Smooth muscle cell of bladder (primary cell): ENCODE results near the gene NUP58. TPM values are rescaled to one million over a fixed set of nuclear protein-coding genes. Genes with fewer than 3 reads are reported as not detected.

Experiments
- total RNA-seq: library from RNA; depleted of rRNA; stranded (reverse); fragments of >200 nt; gene quantifications from 2 replicates; pipeline ENCODE4 v1.2.3, GENCODE V29; 2014

The NUP58 gene, protein sequence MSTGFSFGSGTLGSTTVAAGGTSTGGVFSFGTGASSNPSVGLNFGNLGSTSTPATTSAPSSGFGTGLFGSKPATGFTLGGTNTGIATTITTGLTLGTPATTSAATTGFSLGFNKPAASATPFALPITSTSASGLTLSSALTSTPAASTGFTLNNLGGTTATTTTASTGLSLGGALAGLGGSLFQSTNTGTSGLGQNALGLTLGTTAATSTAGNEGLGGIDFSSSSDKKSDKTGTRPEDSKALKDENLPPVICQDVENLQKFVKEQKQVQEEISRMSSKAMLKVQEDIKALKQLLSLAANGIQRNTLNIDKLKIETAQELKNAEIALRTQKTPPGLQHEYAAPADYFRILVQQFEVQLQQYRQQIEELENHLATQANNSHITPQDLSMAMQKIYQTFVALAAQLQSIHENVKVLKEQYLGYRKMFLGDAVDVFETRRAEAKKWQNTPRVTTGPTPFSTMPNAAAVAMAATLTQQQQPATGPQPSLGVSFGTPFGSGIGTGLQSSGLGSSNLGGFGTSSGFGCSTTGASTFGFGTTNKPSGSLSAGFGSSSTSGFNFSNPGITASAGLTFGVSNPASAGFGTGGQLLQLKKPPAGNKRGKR
- 36.1 and 43.2 TPM in 2 replicates for total RNA-seq

DNA sequence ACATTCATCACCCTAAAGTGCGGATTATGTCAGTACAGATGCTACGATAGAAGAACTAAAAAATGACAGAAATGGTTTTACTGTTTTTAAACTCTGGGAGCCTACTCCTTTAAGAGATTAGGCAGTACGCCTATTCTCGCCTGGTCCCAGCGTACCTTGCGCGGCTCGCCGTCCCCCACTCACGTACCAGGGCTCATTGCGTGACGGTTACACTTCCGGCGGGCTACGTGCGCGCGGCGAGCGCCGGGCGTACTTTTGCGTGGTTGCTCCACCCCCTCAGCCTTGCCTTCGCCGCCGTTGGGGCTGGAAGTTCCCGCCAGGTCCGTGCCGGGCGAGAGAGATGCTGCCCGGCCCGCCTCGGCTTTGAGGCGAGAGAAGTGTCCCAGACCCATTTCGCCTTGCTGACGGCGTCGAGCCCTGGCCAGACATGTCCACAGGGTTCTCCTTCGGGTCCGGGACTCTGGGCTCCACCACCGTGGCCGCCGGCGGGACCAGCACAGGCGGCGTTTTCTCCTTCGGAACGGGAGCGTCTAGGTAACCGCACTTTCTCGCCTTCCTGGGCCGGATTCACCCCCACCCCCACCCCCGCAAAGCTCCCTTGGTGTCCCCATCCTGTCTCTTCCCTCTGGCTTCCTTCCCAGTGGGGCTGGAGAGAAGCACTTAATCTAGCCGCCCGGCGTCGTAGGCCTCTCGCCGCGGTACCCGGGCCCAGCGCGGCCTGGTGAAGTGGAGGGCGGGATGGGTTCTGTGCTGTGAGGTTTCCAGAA lies at the start of gene NUP58:
TSS of gene NUP58 (plus strand) at position 279 of the 767 bp plus-strand sequence. CDS start at position 428, 149 bp downstream.

DNA sequence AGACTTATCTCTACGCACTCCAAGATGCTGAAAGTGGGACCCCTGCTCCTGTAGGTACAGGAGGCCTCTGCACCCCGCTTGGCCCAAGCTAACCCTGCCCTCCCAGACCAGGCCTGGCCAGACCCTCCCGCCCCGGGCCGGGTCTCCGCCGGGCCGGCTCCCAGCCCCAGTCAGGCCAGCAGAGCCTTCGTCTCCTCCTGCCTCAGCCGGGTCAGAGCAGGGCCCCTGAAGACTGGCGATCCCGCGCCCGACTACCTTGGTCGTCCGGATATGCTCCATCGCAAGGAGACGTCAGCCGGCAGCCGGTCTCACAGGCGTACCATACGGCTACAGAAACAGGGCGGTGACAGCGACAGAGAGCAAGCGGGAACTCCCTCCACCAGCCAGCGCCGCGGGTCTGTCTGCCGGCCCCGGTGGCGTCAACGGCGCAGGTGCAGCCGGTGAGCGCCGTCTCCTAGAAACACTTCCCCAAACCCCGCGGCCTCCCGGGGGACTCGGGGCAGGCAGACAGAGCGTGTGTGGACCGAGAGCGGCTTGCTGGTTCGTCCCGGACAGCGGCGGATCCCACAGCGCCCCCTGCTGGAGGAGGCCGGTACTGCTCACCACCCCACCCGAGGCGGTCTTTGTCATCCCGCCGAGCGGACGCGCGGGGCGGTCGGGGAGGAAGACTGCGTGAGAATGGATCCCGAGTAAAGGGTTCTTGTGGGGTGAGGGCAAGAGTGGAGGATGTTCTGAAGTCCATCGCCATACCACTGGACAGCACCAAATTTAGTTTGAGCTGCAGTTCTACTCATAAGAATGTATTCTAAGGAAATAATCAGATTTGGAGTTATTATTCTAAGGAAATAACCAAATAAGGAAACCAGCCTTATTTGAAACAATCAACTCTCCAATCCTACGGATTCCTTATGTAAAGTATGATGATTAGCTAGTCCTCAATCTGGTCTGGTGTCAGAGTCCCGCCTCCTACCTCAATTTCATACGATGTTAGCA lies 14.2 kb upstream of the NUP58 start, which contains the start of gene MTMR6:
TSS of gene MTMR6 (minus strand) at position 520 of the 993 bp plus-strand sequence. CDS start at position 279, 241 bp downstream.

DNA sequence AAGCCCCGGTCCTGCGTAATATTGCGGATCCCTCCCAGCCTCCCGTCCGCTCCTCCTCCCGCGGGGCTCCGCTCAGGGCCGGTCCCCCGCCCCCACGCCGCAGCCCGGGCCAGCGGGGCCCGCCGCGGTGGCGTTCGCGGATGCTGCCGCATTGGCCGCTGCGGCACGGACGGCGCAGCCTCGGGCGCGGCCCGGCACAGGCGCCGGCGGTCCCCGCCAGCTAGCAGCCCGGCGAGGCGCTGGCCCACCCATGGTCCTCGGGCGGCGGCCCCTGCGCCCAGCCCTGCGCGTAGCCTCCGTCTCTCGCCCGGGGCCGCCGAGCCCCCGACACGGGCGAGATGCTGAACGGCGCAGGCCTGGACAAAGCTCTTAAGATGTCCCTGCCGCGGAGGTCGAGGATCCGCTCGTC lies 70.5 kb downstream of the NUP58 start, which contains the start of gene ATP8A2:
TSS of gene ATP8A2 (plus strand) at position 100 of the 409 bp plus-strand sequence. CDS start at position 339, 239 bp downstream.

Other genes starting within 250 kb of the NUP58 start
- 0.09 and 0.14 TPM in 2 replicates for gene PABPC3, start 205.5 kb upstream of the NUP58 start, total RNA-seq
- not detected in 2 replicates for gene AMER2, start 129.3 kb upstream of the NUP58 start, total RNA-seq
- 17.3 and 18.1 TPM in 2 replicates for gene MTMR6, start 14.1 kb upstream of the NUP58 start, total RNA-seq
- gene ATP8A2, start 70.3 kb downstream of the NUP58 start, total RNA-seq: 0.09 and 0.14 TPM in 2 replicates